ENCODE results near the gene ZNF497.
A peak's percentile ranks its signal among the peaks of the same experiment; 100 is the strongest.
"Not testable (repeated sequence)": the region's sequence is repeated elsewhere in the genome, so short reads cannot be mapped to it uniquely, and the experiment has no call there.

Gene ZNF497

DNA sequence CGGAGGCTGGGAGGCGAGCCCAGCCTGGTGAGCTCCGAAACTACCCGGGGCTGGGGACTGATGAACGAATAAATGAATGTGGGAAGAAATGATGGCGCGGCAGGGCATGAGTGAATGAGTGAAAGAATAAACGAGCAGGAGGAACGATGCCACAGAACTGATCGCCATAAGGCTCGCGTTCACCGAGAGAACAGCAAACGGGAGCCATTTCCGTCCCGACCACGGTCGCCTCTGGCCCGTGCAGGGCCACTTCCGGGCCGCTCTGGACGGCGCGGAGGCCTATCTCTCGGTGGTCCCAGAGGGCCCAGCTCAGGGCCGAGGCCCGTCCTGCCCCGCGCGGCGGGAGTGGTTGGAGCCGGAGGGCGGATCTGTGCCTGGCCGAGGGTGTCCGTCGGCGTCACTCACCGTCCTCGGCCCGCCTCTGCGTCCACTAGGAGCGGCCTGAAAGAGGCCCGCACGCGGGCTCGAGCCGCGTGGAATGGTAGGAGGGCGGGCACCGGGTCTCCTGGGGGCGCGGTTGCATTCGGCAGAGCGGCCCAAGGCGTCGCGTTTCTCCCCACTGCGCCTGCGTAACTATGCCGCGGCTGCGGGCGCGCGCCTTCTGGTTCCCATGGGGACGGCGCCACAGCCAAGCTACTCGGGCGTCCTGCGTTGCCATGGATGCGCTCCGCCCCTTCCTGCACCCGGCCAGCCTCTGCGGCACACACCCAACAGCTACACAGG lies at the start of gene ZNF497:
TSS of gene ZNF497 (minus strand) at position 480 of the 723 bp plus-strand sequence. CDS start 5,116 bp downstream, outside the sequence.
- DNase-seq (ENCODE audit: low spot score) = peak; percentile 97

DNA sequence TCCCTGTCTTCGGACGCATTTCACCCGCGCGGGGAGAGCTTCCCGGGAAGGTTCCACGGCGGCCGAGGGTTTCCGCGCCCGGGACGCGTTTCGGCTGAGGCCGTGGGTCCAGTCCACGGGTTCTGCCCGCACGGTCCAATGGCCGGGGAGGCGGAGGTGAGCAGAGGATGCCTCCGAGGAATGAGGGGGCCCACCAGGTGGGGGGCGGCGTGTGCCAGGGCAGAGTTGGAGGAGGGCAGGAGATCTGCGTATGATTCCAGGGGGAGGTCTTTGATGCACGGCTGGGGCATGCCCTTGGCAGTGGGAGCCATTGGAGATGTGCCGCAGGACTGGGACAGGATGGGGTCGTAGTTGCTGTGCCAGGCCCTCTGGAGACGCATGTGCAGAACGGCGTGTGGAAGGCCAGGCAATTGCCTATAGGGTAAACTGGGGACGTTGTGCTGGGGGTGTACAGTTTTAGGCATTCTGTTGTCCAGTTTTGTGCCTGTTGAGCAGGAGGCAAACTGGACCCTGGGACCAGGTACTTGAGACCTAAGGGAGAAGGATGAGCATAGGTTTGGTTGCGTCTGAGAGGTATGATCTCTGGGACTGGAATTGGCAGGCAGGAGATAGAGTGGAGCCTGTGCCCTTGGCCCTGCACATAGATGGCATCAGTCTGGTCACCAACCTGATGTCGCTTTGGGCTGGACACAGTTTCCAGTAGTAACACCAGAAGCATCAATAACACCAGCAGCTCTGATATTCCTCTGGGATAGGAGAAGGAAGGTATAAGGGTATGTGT lies 46.6 kb upstream of the ZNF497 start:
- peak; percentile 41 for DNase-seq (ENCODE audit: low spot score)

DNA sequence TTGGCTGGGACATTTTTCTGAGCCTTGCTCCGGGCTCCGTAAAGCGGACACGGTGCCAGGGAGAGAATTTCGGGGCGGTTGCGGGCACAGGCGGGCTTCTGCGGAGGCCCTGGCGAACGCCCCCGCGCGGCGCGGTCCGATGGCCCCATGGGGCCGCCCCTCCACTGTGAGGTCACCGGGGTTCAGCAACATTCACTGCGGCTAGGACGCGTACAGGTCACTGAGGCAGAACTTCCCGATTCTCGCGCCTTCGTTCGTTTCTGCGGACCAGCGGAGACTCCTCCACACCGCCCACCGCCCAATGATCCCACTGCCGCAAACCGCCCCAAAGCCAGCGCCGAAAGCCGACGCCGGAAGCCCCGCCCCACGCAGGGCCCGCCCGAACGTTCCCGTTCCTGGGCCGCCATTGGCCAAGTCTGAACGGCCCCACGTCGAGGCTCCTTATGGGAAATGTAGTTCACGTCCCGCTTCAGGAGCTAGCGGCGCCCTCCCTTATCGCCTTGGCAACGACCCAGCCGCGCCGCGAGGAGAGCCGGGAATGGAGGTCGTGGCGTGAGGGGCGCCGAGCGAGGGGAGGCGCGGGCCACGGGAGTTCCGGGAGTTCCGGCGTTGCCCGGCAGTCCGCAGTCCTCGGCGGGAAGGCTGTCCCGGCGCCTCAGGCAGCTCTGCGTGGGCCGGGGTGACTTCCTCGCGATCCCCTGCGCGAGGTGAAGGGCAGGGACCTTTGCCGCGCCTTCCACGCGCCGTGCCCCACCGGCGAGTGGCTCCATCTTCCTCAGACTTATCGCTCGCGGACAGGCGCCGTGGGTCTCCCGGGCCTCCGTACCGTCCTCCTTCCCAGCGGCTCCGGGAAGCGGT lies 45.8 kb upstream of the ZNF497 start, which contains the start of gene ZNF584:
TSS of gene ZNF584 (plus strand) at position 498 of the 858 bp plus-strand sequence. CDS start 499 bp downstream, outside the sequence.
- DNase-seq (ENCODE audit: low spot score) = peak; percentile 96

DNA sequence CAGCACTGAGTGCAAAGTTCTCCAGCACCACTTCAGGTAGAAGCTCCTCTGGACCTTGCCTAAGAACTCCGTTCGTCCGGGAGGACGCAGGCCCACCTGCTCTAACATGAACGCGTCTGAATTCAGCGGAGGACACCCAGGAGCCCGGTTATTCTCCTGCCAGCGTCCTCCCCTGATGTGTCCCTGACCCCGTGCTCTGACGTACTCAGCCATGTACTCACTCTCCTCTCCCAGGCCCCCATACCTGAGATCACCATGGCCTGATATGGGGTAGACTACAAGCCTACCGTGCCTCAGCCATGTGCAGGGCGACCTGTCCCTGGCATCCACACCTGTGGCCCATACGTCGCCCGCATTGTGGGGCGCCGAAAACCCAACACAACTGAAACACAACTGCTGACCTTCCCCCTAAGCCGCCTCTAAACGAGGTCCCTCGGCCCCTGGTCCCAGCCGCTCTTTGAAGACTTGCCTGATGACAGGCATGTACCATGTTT lies 45.2 kb upstream of the ZNF497 start:
- no peak for DNase-seq (ENCODE audit: low spot score)

DNA sequence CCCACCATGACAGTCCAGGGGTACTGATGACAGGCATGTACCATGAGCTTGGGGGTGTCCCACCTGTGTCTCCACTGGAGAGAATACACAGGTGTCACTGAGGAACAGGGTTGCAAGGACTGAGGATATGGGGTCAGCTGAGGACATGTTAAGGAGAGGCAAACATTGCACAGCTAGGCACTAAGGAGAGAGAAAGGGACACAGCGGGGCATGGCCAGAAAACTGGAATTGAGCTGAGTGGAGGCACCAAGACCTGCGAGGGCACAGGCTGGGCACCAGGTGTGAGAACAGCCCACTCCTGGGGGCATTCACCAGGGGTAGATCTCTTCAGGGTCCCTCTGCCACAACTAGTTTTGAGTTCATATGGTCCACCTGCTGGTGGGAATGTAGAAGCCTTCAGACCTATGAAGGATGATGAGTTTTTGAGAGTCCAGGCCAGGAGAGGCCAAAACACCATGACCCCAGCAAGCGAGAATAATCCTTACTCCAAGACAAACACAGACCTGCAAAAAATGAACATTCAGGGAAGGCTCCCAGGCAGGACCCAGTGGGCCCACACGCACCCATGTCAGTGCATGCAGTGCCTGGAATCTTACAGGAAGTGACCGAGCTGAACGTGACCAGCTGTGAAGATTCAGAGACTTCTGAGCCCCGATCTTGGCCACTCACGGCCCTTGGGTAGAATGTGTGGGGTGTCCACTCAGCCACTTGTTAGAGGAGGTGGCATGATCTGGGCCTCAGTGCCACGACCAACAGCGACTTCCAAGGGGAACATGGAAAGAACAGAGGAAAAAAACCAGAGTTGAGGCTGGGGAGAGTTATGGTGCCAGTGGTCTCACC lies 44.5 kb upstream of the ZNF497 start:
- peak; percentile 59 for DNase-seq (ENCODE audit: low spot score)

DNA sequence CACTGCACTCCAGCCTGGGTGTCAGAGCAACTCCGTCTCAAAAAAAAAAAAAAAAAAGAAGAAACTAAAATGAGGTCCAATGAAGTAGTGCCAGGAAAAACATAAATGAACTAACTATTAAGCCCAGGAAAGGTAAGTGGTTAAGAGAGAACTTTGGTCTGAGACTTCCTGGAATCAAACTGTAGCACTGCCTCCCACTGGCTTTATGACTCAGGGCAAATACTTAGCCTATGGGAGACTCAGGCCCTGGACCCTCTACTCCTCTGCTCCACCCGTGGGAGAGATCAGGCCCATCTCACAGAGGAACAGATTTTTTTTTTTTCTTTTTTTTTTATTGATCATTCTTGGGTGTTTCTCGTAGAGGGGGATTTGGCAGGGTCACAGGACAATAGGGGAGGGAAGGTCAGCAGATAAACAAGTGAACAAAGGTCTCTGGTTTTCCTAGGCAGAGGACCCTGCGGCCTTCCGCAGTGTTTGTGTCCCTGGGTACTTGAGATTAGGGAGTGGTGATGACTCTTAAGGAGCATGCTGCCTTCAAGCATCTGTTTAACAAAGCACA lies 41.4 kb upstream of the ZNF497 start:
- DNase-seq (ENCODE audit: low spot score) = not testable (repeated sequence)

DNA sequence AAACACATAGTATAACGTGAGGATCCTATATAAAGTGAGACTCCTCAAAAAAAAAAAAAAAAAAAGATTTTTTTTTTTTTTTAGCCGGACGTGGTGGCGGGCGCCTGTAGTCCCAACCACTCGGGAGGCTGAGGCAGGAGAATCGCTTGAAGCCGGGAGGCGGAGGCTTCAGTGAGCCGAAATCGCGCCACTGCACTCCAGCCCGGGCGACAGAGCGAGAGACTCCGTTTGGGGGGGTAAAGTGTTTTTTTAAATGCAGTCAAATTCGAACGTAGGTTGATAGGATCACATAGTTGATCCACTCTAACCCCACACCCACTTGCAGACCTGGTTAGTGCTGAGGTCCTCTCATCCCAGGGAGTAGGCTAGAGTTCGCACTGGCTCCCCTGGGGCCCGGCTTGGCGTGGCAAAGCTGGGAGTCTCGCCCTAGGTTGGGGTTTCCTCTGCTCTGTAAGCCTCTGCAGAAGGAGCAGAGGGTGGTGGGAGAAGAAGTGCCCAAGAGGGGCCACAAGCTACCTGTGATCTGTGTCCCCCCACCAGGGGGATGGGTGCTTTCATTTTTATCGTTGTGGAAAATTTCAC lies 39.4 kb upstream of the ZNF497 start:
- DNase-seq (ENCODE audit: low spot score) = no peak

DNA sequence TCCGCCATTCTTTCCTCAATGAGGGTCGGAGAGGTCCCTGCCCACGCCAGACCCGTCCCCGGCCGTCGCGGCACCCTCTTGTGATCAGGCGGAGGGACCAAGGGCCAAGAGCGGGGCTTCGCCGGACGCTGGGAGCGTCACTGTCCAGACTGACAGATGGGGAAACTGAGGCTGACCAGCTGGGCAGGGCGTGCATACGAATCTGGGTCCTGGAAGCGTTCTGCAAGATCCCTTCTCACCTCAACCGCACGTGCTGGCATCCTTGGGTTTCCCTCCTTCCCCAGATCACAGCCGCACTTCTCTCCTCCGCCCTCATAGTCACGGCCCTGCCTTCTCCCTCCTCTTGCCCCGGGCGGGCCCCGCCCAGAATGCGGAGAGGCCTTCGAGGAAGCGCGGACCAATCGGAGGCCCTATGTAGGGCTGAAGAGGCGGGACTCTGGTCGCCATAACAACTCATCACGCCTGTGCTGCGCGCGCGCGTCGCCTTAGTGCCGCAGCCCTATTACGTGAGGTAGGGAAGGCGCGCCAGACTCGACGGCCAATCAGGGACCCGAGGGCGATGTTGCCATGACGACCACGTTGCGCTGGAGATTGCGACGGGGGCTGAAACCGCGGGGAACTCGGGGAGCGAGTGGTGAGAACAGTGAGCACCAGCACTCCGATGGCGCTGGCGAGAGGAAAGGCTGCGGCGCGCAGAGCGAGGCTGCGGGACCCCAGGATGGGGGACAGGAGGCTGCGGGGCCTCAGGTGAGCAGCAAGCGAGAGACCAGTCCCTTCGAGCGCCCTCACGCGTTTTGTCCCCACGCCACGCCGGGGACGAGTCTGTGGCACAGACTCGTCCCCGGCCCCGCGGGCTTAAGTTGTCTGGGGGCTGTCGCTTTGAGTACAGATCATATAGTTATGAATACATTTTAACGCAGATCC lies 38.6 kb upstream of the ZNF497 start:
- DNase-seq (ENCODE audit: low spot score) = peak; percentile 99

DNA sequence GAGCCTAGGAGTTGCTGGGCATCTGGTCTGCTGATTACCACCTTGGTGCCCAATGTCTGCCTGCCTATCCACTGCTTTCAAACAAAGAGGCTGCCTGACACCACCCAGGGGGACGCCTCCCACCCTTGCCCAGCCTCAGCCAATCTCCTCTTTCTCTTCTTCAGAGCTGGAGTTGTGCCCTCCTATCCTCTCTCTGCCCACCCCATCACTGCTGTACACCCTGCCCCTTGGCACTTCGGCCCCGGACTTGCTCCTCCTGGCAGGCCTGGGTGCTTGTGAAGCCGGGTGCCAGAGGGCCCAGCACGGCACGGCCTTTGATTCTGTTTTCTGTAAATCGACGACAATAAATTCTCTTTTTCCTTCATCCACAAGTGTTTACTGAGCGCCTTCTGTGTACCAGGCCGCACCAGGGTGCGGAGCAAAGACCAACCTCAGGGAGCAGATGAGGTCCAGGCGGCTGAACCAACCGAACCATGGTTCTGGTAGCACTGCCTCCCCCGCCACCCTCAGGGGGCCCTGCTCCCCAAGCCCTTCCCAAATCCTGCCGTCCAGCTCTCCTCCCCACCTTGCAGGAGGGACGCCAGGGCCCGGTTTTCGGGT lies 37.9 kb upstream of the ZNF497 start:
- no peak for DNase-seq (ENCODE audit: low spot score)

DNA sequence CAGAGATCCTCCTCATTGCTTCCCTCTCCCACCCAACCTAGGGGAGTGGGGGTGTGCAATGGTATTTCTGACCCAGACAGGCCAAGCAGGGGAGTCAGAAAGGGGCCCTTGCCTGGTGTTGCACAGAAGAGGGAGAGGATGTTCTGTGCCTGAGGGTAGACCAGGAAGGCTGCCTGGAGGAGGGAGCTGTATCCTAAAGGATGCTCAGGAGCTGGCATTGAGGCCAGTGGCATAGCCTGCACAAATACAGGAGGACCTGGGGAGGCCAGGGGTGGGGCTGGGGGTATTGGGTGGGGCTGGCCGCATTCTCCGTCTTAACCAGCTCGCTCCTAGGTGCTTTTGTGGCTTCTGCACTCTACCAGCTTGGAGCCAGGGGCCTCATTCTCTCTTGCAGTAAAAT lies 37.4 kb upstream of the ZNF497 start:
- no peak for DNase-seq (ENCODE audit: low spot score)

DNA sequence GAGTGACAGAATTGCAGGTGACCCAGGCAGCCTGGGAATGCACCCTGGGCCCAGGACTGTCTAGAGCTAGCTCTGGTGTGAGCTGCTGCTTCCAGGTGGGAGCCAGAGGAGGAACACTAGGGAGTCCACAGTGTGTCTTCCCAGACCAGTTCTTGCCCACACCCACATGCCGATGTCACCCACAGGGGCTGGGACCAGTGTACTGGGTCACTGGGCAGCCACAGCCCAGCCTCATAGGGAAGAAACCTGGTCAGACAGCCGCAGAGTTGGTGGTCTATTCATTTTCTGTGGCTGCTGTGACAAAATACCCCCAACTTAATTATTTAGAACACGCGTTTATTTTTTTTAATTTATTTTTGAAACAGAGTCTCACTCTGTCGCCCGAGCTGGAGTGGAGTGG lies 36.0 kb upstream of the ZNF497 start:
- no peak for DNase-seq (ENCODE audit: low spot score)

DNA sequence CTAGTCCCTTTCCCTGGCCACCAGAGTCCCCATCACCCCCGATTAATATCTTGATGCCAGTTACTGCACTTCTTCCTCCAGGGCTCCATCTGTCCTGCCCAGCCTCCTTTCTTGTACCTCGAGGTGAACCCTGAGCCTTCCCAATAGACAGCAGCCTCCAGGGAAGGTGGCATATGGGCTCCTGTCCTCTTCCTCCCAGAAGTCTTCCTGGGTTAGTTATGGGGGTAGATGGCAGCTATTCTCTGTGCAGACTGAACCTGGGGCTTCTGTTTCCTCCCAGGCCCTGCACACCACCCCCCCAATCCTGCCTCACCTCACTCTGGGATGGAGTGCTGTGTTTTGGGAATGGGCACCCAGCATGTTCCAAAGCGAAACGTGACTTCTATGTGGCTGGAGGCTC lies 35.5 kb upstream of the ZNF497 start:
- no peak for DNase-seq (ENCODE audit: low spot score)

DNA sequence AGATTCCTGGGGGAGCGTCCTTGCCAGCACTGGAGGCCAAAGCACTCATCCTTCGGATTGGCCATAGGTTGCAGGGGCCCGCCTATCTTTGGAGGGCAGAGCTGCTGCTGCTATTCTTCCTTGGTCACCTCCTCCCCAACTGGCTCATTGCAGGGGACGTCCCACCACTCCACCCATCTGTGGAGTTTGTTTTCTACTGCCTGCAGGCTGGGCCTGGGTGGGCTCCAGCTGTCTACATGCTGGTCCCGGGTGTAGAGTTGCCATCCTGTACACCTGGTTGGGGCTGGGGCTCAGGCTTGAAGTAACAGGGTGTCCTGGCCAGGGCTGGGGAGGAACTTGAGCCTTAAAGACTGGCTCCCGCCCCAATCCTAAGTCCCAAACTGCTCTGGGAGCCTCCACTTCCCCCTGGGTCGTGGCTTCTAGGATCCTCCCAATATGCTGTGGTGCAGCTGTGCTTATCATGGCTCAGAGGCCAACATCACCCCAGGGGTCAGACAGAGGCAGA lies 35.0 kb upstream of the ZNF497 start:
- no peak for DNase-seq (ENCODE audit: low spot score)

DNA sequence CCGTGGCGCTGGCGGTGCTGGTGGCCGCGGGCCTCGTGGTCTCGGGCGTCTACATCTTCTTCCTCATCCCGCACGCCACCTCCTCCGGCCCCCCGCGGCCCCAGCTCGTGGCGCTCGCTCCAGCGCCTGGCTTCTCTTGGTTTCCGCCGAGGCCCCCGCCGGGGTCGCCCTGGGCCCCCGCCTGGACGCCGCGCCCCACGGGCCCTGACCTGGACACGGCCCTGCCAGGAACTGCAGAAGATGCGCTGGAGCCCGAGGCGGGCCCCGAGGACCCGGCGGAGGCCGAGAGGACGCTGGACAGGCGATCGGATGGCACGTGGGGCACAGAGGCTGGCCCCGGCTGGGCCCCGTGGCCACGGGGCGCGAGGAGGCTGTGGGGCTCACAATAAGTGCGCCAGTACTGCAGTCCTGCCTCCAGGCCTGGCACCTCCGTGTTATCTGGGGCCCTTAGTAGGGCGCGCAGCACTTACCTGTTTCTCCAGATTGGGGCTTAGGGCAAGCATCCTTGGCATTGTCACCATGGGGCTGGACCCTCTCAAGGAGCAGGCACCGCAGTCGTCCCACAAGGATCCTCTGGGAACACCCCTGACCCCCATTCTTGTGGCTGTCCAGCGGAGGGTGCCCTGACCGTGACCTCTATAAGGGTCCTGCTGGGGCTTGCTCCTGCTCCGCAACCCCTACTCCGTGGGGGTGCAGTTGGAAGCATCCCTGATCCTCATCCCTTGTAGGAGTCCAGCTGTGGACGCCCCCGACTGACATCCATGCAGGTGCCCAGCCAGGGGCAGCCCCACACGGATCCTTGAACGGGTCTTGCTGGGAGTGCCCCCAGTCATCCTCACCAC lies 34.4 kb upstream of the ZNF497 start:
- DNase-seq (ENCODE audit: low spot score) = no peak

DNA sequence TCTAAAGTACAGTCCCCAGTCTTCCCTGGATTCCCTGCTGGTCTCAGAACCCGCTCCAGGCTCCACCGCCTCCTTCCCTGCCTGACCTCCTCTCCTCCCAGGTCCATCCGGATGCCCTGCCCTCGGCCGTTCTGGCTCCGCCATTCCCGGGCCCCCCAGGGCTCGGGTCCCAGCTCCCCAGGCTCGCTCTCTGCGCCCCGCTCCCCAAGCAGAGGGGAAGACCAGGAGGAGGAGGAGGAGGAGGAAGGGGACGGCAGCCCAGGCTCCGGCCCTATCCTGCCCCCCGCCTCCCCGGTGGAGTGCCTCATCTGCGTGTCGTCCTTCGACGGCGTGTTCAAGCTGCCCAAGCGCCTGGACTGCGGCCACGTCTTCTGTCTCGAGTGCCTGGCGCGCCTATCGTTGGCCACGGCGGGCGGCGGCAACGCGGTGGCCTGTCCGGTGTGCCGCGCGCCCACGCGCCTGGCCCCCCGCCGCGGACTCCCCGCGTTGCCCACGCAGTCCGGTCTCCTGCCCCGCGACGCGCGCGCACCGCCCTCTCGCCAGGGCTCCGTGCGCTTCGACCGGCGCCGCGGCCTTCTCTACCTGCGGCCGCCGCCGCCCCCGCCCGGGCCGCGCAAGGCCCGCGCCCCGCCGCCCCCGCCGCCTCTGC lies 33.6 kb upstream of the ZNF497 start:
- no peak for DNase-seq (ENCODE audit: low spot score)

DNA sequence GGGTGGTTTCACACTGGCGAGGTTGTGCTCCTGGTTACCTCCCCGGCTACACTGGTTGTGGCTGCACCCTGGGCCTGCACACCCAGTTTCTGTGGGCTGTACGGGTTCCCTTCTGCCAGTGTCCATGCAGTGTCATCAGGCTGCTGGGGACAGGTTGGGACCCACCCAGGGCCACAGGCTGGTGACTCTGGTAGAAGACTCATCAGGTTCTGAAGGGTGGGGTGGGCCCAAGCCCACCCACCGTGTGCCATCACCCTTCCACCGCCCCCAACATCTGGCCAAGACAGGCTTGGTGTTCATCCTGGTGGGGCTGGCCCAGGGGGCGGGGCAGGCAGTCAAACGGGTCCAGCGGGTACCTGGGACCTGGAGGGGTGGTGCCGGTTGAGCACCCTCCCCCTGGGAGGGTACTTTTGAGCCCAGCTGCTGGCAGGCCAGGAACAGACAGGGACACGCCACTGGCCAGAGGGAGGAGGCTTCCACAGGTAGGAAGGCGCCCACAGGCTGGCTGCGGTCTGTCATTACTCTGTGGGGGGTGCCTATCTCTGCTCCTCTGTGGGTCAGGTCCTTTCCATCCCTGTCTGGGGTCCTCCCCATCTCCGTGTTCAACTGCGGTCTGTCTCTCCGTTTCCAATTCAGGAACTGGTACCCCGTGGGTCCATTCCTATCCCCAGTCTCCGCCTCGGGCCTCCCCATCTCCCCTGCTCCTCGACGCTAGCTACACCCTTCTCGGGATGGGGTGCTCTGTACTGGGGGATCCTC lies 32.8 kb upstream of the ZNF497 start, which contains the start of gene RNF225:
TSS of gene RNF225 (plus strand) at position 437 of the 759 bp plus-strand sequence. CDS start 434 bp downstream, outside the sequence.
- DNase-seq (ENCODE audit: low spot score) = no peak
